DOHH2 (cell line): ENCODE measurements around the gene MOCS3.
A peak's percentile ranks its signal among the peaks of the same experiment; 100 is the strongest.

ENCODE experiments used
- H3F3A ChIP-seq: fragments of 200-600 bp; sonication (generic), shearing (Covaris generic); 2 replicates; pipeline ENCODE4 v1.6.0; 2016; ENCODE audit warnings: antibody characterized with exemption, mild to moderate bottlenecking; ENCODE audit not compliant: control insufficient read depth, insufficient read depth
- H3K27ac ChIP-seq: fragments of 200-600 bp; sonication (generic); 2 replicates; pipeline ENCODE4 v1.5.1; 2014; ENCODE audit warnings: low read depth, mild to moderate bottlenecking, low read length, moderate library complexity
- H3K27me3 ChIP-seq: fragments of 200-600 bp; sonication (generic); 2 replicates; pipeline ENCODE4 v1.6.1; 2014; ENCODE audit warnings: mild to moderate bottlenecking, low read length, mixed read lengths; ENCODE audit not compliant: control insufficient read depth
- H3K36me3 ChIP-seq: fragments of 200-600 bp; sonication (generic); 2 replicates; pipeline ENCODE4 v1.6.1; 2014; ENCODE audit warnings: mild to moderate bottlenecking, low read length, moderate library complexity, mixed read lengths; ENCODE audit not compliant: control insufficient read depth
- H3K4me1 ChIP-seq: fragments of 200-600 bp; sonication (generic); 2 replicates; pipeline ENCODE4 v1.6.1; 2014; ENCODE audit warnings: mild to moderate bottlenecking, low read length, mixed read lengths; ENCODE audit not compliant: control insufficient read depth
- H3K4me2 ChIP-seq: fragments of 200-600 bp; sonication (generic); 2 replicates; pipeline ENCODE4 v1.6.0; 2014; ENCODE audit warnings: mild to moderate bottlenecking, low read length, moderate library complexity
- H3K4me3 ChIP-seq: fragments of 200-600 bp; sonication (generic); 2 replicates; pipeline ENCODE4 v1.5.1; 2014; ENCODE audit warnings: mild to moderate bottlenecking, low read length, mixed read lengths
- H3K79me2 ChIP-seq: fragments of 200-600 bp; sonication (generic); 2 replicates; pipeline ENCODE4 v1.6.1; 2014; ENCODE audit warnings: mild to moderate bottlenecking, low read length, mixed read lengths; ENCODE audit not compliant: control insufficient read depth
- H3K9me2 ChIP-seq: fragments of 200-600 bp; sonication (generic); replicated peaks from 2 replicates; pipeline ENCODE4 v1.6.1; 2014; ENCODE audit warnings: mild to moderate bottlenecking, low read length, mixed read lengths; ENCODE audit not compliant: control insufficient read depth
- H3K9me3 ChIP-seq: fragments of 200-600 bp; sonication (generic); 2 replicates; pipeline ENCODE4 v1.6.1; 2014; ENCODE audit warnings: antibody characterized with exemption, low read length, mixed read lengths; ENCODE audit not compliant: control insufficient read depth, insufficient read depth
- H4K20me1 ChIP-seq: fragments of 200-600 bp; sonication (generic); 2 replicates; pipeline ENCODE4 v1.6.0; 2014; ENCODE audit warnings: low read depth, mild to moderate bottlenecking, antibody characterized with exemption, low read length, moderate library complexity; ENCODE audit not compliant: control insufficient read depth, insufficient read depth
- EZH2phosphoT487 ChIP-seq: fragments of 200-600 bp; sonication (generic); IDR thresholded peaks from 2 replicates; pipeline ENCODE4 v1.6.1; 2017; ENCODE audit warnings: borderline replicate concordance, mild to moderate bottlenecking, antibody characterized with exemption, low read length, moderate library complexity, mixed read lengths
- TF ChIP-seq, protein P1 (sequence below): fragments of 200-600 bp; sonication (generic); IDR thresholded peaks from one replicate; pipeline ENCODE4 v1.5.1; 2014; ENCODE audit warnings: antibody characterized with exemption, mild to moderate bottlenecking, low read depth, low read length; ENCODE audit not compliant: poor library complexity, severe bottlenecking

MOCS3 gene

DNA sequence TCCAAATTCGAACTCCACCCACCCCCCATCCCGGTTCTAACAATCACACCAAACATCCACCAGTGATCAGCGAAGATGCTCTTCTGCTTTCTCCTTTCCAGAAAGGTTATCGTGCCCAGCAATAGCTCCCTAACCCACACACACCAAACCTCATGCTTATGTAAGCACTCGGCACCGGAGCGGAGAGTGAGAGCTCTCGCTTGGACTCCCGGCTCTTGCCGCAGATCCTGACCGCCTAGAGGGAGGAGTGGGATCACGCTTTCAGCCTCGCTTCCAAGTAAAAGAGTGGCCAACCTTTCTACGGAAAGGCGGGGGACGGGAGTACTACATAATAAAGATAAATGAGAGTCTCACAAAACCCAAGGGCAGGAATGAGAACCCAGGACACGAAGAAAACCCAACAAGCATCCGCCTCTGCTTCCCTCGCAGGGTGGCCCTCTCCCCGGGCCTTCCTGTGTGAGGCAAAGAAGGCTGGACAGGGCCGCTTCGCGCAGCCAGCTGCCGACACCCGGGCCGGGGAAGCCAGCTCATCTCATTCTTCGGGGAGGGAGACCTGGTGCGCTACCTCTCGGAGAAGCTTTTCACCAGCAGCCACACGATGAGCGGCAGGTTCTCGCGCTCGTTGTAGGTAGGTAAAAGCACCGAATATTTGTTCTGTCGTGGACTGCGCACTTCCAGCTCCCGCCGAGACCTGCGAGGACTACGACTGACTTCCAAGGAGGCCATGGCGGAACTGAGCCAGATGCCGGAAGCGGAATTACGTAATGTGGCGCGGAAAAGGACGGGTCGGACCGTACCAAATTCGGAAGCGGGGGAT is 612 bp upstream of the MOCS3 start, which contains the start of gene DPM1:
Gene DPM1, minus strand, starts transcription at position 735 of the 817 bp plus-strand sequence. Its CDS starts 9 bp downstream, at position 726.
- H3K79me2 ChIP-seq: peaks cover 93% of the 10 kb centered on the region
- H3K9me2 ChIP-seq: no peaks in the 10 kb centered on the region
- H3K27ac ChIP-seq: peak within 1 kb of the TSS; percentile 76
- H3K36me3 ChIP-seq: peaks cover 68% of the 10 kb centered on the region
- H3K4me1 ChIP-seq: peaks cover 30% of the 10 kb centered on the region
- no peaks in the 10 kb centered on the region for H3K9me3 ChIP-seq
- no peaks in the 10 kb centered on the region for H3K27me3 ChIP-seq
- peaks cover 36% of the 10 kb centered on the region for H4K20me1 ChIP-seq
- H3K4me3 ChIP-seq: peak within 1 kb of the TSS; percentile 97
- H3F3A ChIP-seq: no peaks in the 10 kb centered on the region; the same call in 1 of the 2 replicates
- TF ChIP-seq, protein P1, sequence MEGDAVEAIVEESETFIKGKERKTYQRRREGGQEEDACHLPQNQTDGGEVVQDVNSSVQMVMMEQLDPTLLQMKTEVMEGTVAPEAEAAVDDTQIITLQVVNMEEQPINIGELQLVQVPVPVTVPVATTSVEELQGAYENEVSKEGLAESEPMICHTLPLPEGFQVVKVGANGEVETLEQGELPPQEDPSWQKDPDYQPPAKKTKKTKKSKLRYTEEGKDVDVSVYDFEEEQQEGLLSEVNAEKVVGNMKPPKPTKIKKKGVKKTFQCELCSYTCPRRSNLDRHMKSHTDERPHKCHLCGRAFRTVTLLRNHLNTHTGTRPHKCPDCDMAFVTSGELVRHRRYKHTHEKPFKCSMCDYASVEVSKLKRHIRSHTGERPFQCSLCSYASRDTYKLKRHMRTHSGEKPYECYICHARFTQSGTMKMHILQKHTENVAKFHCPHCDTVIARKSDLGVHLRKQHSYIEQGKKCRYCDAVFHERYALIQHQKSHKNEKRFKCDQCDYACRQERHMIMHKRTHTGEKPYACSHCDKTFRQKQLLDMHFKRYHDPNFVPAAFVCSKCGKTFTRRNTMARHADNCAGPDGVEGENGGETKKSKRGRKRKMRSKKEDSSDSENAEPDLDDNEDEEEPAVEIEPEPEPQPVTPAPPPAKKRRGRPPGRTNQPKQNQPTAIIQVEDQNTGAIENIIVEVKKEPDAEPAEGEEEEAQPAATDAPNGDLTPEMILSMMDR: no peak
- TF ChIP-seq EZH2phosphoT487: no peak
- H3K4me2 ChIP-seq: peak within 1 kb of the TSS; percentile 84

DNA sequence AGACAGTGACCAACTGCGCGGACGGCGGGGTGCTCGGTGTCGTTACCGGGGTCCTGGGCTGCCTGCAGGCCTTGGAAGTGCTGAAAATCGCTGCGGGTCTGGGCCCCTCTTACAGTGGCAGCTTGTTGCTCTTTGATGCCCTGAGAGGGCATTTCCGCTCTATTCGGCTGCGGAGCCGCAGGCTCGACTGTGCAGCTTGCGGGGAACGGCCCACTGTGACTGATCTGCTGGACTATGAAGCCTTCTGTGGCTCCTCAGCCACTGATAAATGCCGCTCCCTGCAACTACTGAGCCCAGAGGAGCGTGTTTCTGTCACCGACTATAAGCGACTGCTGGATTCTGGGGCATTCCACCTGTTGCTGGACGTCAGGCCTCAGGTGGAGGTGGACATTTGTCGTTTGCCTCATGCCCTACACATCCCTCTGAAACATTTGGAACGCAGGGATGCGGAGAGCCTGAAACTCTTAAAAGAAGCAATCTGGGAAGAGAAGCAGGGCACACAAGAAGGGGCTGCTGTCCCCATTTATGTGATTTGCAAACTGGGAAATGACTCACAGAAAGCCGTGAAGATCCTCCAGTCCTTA is 1.0 kb downstream of the MOCS3 start:
- Histone ChIP-seq H3K27ac (no peak overlapping the region), H3K9me3 (no peaks in the 10 kb centered on the region), H3K4me1 (peaks cover 30% of the 10 kb centered on the region), H3K9me2 (no peaks in the 10 kb centered on the region), H3K79me2 (peaks cover 76% of the 10 kb centered on the region), H3K27me3 (no peaks in the 10 kb centered on the region), H4K20me1 (peaks cover 36% of the 10 kb centered on the region), H3K36me3 (peaks cover 52% of the 10 kb centered on the region), H3F3A (no peaks in the 10 kb centered on the region; the same call in 1 of the 2 replicates), H3K4me3 (peak overlapping the region; percentile 97), H3K4me2 (peak overlapping the region; percentile 84)
- TF ChIP-seq EZH2phosphoT487: no peak
- TF ChIP-seq, protein P1: no peak

DNA sequence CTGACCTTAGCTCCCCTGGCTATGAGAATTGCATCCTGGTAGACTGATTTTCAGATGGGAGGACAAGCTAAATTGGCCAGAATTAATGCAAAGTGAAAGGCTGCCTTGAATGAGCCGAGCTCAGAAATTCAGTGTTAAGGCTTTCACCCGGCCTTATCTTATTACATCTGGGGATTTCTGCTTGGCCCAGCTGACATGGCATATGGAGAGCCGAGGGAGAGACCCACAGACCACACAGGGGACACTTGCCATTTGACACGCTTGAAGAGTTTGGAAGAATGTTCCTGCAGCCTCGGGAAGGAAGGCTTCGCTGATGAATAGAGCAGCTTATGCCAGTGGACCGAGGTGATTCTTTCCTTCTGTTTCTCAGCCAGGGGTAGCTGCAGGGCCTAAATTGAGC is 9.0 kb downstream of the MOCS3 start:
- Histone ChIP-seq H3K79me2 (no peaks in the 10 kb centered on the region), H3K9me2 (no peaks in the 10 kb centered on the region), H3K27ac (no peak overlapping the region), H3K9me3 (no peaks in the 10 kb centered on the region), H3F3A (no peaks in the 10 kb centered on the region), H3K4me1 (no peaks in the 10 kb centered on the region), H3K4me2 (no peak overlapping the region), H3K27me3 (peaks cover 11% of the 10 kb centered on the region; the same call in 1 of the 2 replicates), H4K20me1 (no peaks in the 10 kb centered on the region), H3K4me3 (no peak overlapping the region), H3K36me3 (no peaks in the 10 kb centered on the region)
- TF ChIP-seq, protein P1: no peak
- TF ChIP-seq EZH2phosphoT487: no peak
